CD4-positive, alpha-beta T cell treated with Interleukin-10 for 1 hour (primary cell): ENCODE results near the gene C1orf226.
"Not testable (repeated sequence)": the region's sequence is repeated elsewhere in the genome, so short reads cannot be mapped to it uniquely, and the experiment has no call there.

ENCODE experiments used
- DNase-seq: peaks from one replicate; pipeline ENCODE4 v3.0.0-alpha.2; 2020

The C1orf226 gene

DNA sequence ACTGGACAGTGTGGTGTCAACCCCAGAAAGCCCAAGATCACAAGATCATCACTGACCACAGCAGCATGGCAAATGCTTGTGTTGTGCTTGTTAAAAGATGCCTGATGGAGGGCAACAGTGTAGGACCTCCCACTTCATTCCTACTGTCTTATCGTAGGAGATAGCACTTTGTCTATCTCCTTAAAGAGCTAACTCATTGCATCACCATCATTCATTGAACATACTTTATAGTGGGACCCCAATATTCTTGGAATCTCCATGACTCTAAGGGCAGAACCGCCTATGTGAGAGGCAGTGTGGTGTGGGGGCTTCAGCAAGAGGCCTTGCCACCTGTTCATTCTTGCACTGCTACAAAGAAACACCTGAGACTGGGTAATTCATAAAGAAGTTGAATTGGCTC, 35.4 kb downstream of the C1orf226 start:
- no peak for DNase-seq

GRCh38 chr1:162417650-162418049, 36.1 kb downstream of the C1orf226 start:
- DNase-seq = no peak

DNA sequence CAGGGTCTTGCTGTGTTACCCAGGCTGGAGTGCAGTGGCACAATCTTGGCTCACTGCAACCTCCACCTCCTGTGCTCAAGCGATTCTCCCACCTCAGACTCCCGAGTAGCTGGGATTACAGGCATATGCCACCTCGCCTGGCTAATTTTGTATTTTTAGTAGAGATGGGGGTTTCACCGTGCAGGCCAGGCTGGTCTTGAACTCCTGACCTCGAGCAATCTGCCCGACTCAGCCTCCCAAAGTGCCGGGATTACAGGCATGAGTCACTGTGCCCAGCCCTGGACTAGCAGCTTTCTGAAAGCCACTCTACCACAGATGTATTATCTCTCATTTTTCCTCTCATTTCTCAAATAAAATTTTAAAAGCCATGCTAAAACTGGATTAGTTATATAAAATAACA, 37.1 kb downstream of the C1orf226 start:
- not testable (repeated sequence) for DNase-seq

DNA sequence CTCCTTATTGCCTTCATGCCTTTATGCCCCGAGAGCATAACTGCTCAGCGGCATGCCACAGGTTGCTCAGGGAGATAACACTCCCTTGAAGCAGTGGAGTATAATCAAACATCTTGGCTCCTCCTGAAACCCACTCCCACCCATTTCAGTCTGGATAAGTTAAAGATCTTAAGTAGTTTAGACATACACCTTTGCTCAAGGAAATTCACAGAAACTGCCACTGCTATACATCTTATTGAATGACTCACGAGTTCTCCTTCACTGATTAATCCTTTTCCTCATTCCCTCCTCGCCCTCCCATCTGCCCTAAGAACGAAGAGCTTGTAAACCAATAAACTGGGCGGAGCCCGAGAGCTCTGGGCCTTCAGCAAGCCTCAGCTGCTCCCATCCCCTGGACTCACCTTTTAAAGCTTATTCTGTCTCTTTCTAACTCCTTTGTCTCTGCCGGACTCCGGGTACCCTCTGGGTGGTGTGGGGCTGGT, 38.0 kb downstream of the C1orf226 start:
- DNase-seq = not testable (repeated sequence)

DNA sequence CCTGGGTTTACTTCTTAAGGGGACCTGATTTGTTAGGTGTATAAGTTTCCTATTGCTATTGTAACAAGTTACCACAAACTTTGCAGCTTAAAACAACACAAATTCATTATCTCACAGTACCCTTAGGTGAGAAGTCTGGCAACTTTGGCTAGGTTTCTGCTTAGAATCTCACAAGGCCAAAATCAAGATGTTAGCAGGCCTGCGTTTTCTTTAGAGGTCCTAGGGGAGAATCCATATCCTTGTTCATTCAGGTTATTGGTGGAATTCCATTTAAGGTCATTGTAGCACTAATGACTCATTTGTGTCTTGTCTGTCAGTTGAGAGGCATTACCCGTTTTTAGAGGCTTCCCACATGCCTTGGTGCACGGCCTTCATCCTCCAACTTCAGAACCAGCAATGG, 38.6 kb downstream of the C1orf226 start:
- no peak for DNase-seq

GRCh38 chr1:162421258-162422164, 40.0 kb downstream of the C1orf226 start:
- no peak for DNase-seq

GRCh38 chr1:162422662-162423375, 41.3 kb downstream of the C1orf226 start:
- DNase-seq = no peak

GRCh38 chr1:162430583-162430982, 49.1 kb downstream of the C1orf226 start:
- no peak for DNase-seq

DNA sequence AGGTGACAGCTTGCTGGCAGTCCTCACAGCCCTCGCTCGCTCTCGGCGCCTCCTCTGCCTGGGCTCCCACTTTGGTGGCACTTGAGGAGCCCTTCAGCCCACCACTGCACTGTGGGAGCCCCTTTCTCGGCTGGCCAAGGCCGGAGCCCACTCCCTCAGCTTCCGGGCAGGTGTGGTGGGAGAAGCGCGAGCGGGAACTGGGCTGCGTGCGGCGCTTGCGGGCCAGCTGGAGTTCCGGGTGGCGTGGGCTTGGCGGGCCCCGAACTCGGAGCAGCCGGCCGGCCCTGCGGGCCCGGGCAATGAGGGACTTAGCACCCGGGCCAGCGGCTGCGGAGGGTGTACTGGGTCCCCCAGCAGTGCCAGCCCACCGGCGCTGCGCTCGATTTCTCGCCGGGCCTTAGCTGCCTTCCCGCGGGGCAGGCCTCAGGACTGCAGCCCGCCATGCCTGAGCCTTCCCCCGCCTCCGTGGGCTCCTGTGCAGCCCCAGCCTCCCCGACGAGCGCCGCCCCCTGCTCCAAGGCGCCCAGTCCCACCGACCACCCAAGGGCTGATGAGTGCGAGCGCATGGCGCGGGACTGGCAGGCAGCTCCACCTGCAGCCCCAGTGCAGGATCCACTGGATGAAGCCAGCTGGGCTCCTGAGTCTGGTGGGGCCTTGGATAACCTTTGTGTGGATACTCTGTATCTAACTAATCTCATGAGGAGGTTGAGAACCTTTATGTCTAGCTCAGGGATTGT, 51.6 kb downstream of the C1orf226 start:
- not testable (repeated sequence) for DNase-seq
